CD14-positive monocyte (primary cell): Measurements from ENCODE around the gene GIMAP5. TPM values are rescaled to one million over a fixed set of nuclear protein-coding genes. Genes with fewer than 3 reads are reported as not detected.
A peak's percentile ranks its signal among the peaks of the same experiment; 100 is the strongest.

Source experiments
- DNase-seq, 3 donors: peaks; one replicate each; pipeline ENCODE4 v3.0.0-alpha.2; 2011 to 2022
- H2AFZ ChIP-seq: 2 replicates; pipeline ENCODE4 v1.6.0; 2012; ENCODE audit warnings: mild to moderate bottlenecking, low read depth, low read length, inconsistent platforms; ENCODE audit not compliant: insufficient read depth, poor library complexity, severe bottlenecking
- H3K27ac ChIP-seq, 2 donors: 1 replicate in 1 of 2; 2 replicates in 1 of 2; pipeline ENCODE4 v1.5.1; 2012 to 2013; ENCODE audit warnings: low read length in 2 of 2, control low read depth in 1 of 2, inconsistent platforms in 1 of 2, low read depth in 1 of 2, mild to moderate bottlenecking in 1 of 2
- H3K27me3 ChIP-seq, 2 donors: one replicate each; pipeline versions ENCODE4 v1.6.0 to v1.6.1; 2011 to 2013; ENCODE audit warnings: low read length in 2 of 2; ENCODE audit not compliant: control insufficient read depth in 2 of 2, insufficient read depth in 2 of 2
- H3K36me3 ChIP-seq, 2 donors: replicated peaks in 1 of 2; 1 replicate in 1 of 2; 2 replicates in 1 of 2; pipeline versions ENCODE4 v1.5.1 to v1.6.1; 2012 to 2013; ENCODE audit warnings: low read length in 2 of 2, control low read depth in 1 of 2, inconsistent platforms in 1 of 2, mild to moderate bottlenecking in 1 of 2; ENCODE audit not compliant: insufficient read depth in 2 of 2, control insufficient read depth in 1 of 2
- H3K4me1 ChIP-seq, 2 donors: 1 replicate in 1 of 2; 2 replicates in 1 of 2; pipeline versions ENCODE4 v1.5.1 to v1.6.1; 2012 to 2013; ENCODE audit warnings: low read length in 2 of 2, control low read depth in 1 of 2, inconsistent platforms in 1 of 2, mild to moderate bottlenecking in 1 of 2, moderate library complexity in 1 of 2; ENCODE audit not compliant: insufficient read depth in 2 of 2, control insufficient read depth in 1 of 2
- H3K4me2 ChIP-seq: replicated peaks from 2 replicates; pipeline ENCODE3; 2012; ENCODE audit warnings: low read length, moderate library complexity, mild to moderate bottlenecking; ENCODE audit not compliant: poor library complexity, severe bottlenecking; ENCODE audit errors: extremely low read depth
- H3K4me3 ChIP-seq, 3 experiments: fragments of 200-600 bp in 1 of 3; sonication (generic) in 1 of 3; replicated peaks in 1 of 3; 1 replicate in 2 of 3; 2 replicates in 1 of 3; pipeline ENCODE4 v1.5.1; 2011 to 2013; ENCODE audit warnings: low read length in 3 of 3, mild to moderate bottlenecking in 3 of 3, control low read depth in 2 of 3, low read depth in 2 of 3, inconsistent platforms in 1 of 3, moderate library complexity in 1 of 3
- H3K79me2 ChIP-seq: 2 replicates; pipeline ENCODE4 v1.6.0; 2012; ENCODE audit warnings: mild to moderate bottlenecking, control low read depth, inconsistent platforms, low read length, moderate library complexity; ENCODE audit not compliant: insufficient read depth
- H3K9ac ChIP-seq: 2 replicates; pipeline ENCODE4 v1.6.0; 2017; ENCODE audit warnings: low read length, mild to moderate bottlenecking; ENCODE audit not compliant: insufficient read depth, poor library complexity, severe bottlenecking
- H3K9me3 ChIP-seq, 2 donors: replicated peaks in 1 of 2; 1 replicate in 1 of 2; 2 replicates in 1 of 2; pipeline versions ENCODE4 v1.5.1 to v1.6.1; 2012 to 2013; ENCODE audit warnings: low read length in 2 of 2, control low read depth in 1 of 2; ENCODE audit not compliant: control insufficient read depth in 1 of 2, insufficient read depth in 1 of 2
- H4K20me1 ChIP-seq: 2 replicates; pipeline ENCODE4 v1.6.0; 2012; ENCODE audit warnings: mild to moderate bottlenecking, low read length, control low read depth, moderate library complexity; ENCODE audit not compliant: insufficient read depth
- H3K27ac Mint-ChIP-seq, 7 donors: one replicate each; pipeline ENCODE4 v1.8.0; 2020; ENCODE audit warnings: mild to moderate bottlenecking in 7 of 7, mixed read lengths in 7 of 7, moderate library complexity in 6 of 7, inconsistent platforms in 2 of 7
- H3K27me3 Mint-ChIP-seq, 3 donors: one replicate each; pipeline ENCODE4 v1.8.0; 2021 to 2022; ENCODE audit warnings: low read depth in 3 of 3, mild to moderate bottlenecking in 3 of 3, mixed read lengths in 3 of 3, moderate library complexity in 3 of 3, inconsistent platforms in 1 of 3
- H3K36me3 Mint-ChIP-seq, 2 donors: one replicate each; pipeline ENCODE4 v1.8.0; 2020; ENCODE audit warnings: mixed read lengths in 2 of 2, inconsistent platforms in 1 of 2, mild to moderate bottlenecking in 1 of 2
- H3K4me1 Mint-ChIP-seq: one replicate; pipeline ENCODE4 v1.8.0; 2020; ENCODE audit warnings: mild to moderate bottlenecking, mixed read lengths
- H3K4me3 Mint-ChIP-seq, 2 donors: one replicate each; pipeline ENCODE4 v1.8.0; 2020; ENCODE audit warnings: mild to moderate bottlenecking in 2 of 2, mixed read lengths in 2 of 2, moderate library complexity in 1 of 2
- H3K9me3 Mint-ChIP-seq, 7 donors: one replicate each; pipeline ENCODE4 v1.8.0; 2020 to 2022; ENCODE audit warnings: mixed read lengths in 7 of 7, mild to moderate bottlenecking in 6 of 7, moderate library complexity in 6 of 7, inconsistent platforms in 2 of 7
- CTCF ChIP-seq: fragments of 200-600 bp; IDR thresholded peaks from one replicate; pipeline ENCODE4 v1.8.0; 2022; ENCODE audit warnings: antibody characterized with exemption, mild to moderate bottlenecking
- WGBS: methylation state at CpG from one replicate; pipeline ENCODE4 v1.1.5; 2013; ENCODE audit warnings: missing lambda C conversion rate; ENCODE audit not compliant: insufficient coverage; 5-methylcytosine and 5-hydroxymethylcytosine counted together
- intact Hi-C, 2 donors: fragments of 100-400 bp; cut with micrococcal nuclease; formaldehyde crosslinking; loops; one replicate each; pipeline versions ENCODE4 v1.15.0 to v1.15.1; 2023
- polyA plus RNA-seq, 3 donors: library from polyadenylated mRNA; depleted of rRNA in 1 of 3; unstranded in 2 of 3; stranded (reverse) in 1 of 3; fragments of 300-500 nt in 2 of 3; fragments of >200 nt in 1 of 3; fragmentation: Illumina TruSeq in 2 of 3; gene quantifications; 1 replicate in 2 of 3; 2 replicates in 1 of 3; pipeline ENCODE4 v1.2.3, GENCODE V29; 2012 to 2021

GIMAP5 gene
- polyA plus RNA-seq, 3 donors: 13.4 to 17.1 (median 14.4) TPM

GRCh38 chr7:150745876-150746275, 8.7 kb downstream of the GIMAP5 start:
- intact Hi-C loops: no loop called here
- DNase-seq: no peak
- Histone ChIP-seq H3K4me3 (no peak overlapping the region), H3K4me1 (peaks cover 0 to 5% of the 10 kb centered on the region in 2 donors), H2AFZ (no peak overlapping the region), H3K27ac (no peak overlapping the region), H3K27me3 (no peaks in the 10 kb centered on the region), H3K79me2 (no peaks in the 10 kb centered on the region), H3K36me3 (peaks cover 39 to 43% of the 10 kb centered on the region in 2 donors), H4K20me1 (peaks cover 46% of the 10 kb centered on the region), H3K4me2 (no peak overlapping the region), H3K9ac (no peak overlapping the region), H3K9me3 (no peaks in the 10 kb centered on the region)
- H3K9me3 Mint-ChIP-seq: peaks cover 0 to 2% (median 0%) of the 10 kb centered on the region in 7 donors
- WGBS: 100% methylated on average over 3 of the region's 3 CpGs
- no peak overlapping the region for H3K4me3 Mint-ChIP-seq
- peak overlapping the region in 3 of 7 donors; percentile 50 to 76 (median 60) for H3K27ac Mint-ChIP-seq
- TF ChIP-seq CTCF: no peak
- peaks cover 0 to 3% (median 1%) of the 10 kb centered on the region in 3 donors for H3K27me3 Mint-ChIP-seq
- H3K36me3 Mint-ChIP-seq: peaks cover 48 to 49% of the 10 kb centered on the region in 2 donors
- peaks cover 34% of the 10 kb centered on the region for H3K4me1 Mint-ChIP-seq

GRCh38 chr7:150746921-150747320, 9.7 kb downstream of the GIMAP5 start:
- Mint-ChIP-seq H3K9me3 (peaks cover 0 to 2% (median 0%) of the 10 kb centered on the region in 7 donors), H3K27ac (peak overlapping the region in 1 of 7 donors; percentile 31), H3K4me3 (no peak overlapping the region), H3K4me1 (peaks cover 30% of the 10 kb centered on the region), H3K27me3 (peaks cover 0 to 3% (median 1%) of the 10 kb centered on the region in 3 donors), H3K36me3 (peaks cover 37 to 38% of the 10 kb centered on the region in 2 donors)
- no peak overlapping the region for H3K27ac ChIP-seq
- peaks cover 29 to 32% of the 10 kb centered on the region in 2 donors for H3K36me3 ChIP-seq
- H3K4me3 ChIP-seq: no peak overlapping the region
- no peak overlapping the region for H2AFZ ChIP-seq
- peaks cover 36% of the 10 kb centered on the region for H4K20me1 ChIP-seq
- H3K79me2 ChIP-seq: no peaks in the 10 kb centered on the region
- H3K9ac ChIP-seq: no peak overlapping the region
- WGBS: 100% methylated on average over 4 of the region's 6 CpGs
- no peaks in the 10 kb centered on the region for H3K27me3 ChIP-seq
- H3K4me2 ChIP-seq: no peak overlapping the region
- H3K4me1 ChIP-seq: peaks cover 0 to 5% of the 10 kb centered on the region in 2 donors
- DNase-seq: no peak
- TF ChIP-seq CTCF: no peak
- H3K9me3 ChIP-seq: no peaks in the 10 kb centered on the region
- intact Hi-C loops: no loop called here
